ENCODE results near the gene NUDT22. TPM values are rescaled to one million over a fixed set of nuclear protein-coding genes. Genes with fewer than 3 reads are reported as not detected.
A peak's percentile ranks its signal among the peaks of the same experiment; 100 is the strongest.

The NUDT22 gene
- total RNA-seq, 3 donors from 2014 or later (not counting 1 experiment from before 2014, with no cell fraction given): 59.1 to 79.1 (median 74.8) TPM

DNA sequence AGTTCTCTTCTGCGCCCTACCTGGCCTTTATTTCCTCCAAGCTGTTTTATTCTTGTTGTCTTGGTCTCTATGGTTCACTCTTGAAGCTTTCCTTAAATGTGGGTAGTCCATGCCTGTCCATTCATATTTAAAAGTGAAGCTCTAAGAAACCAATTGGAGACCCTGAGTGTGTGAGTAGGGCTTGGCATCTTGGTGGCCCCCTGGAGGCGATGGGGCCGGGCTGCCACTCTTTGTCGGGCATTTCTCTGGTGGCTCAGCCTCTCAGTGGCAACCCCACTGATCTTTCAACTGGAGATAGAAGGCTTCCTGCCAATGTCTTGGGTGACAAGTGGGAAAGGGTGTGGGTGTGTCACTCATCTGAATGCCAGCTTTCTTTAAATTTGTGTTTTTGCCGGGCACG is 9.2 kb upstream of the NUDT22 start:
- no peaks in the 10 kb centered on the region for H3K9me3 Mint-ChIP-seq
- peaks cover 8% of the 10 kb centered on the region for H3K36me3 Mint-ChIP-seq
- Histone ChIP-seq H3K27me3 (ENCODE audit: control insufficient read depth, insufficient read depth, low read length) (no peaks in the 10 kb centered on the region), H3K9me3 (ENCODE audit: control insufficient read depth, insufficient read depth, low read length) (no peaks in the 10 kb centered on the region), H3K4me3 (ENCODE audit: low read length) (no peak overlapping the region), H3K36me3 (ENCODE audit: control insufficient read depth, insufficient read depth, low read length) (peaks cover 62% of the 10 kb centered on the region), H3K27ac (ENCODE audit: low read length) (no peak overlapping the region), H3K4me1 (ENCODE audit: control insufficient read depth, insufficient read depth, low read length) (peaks cover 6% of the 10 kb centered on the region)
- no peak overlapping the region for H3K4me3 Mint-ChIP-seq
- peak overlapping the region in 1 of 2 donors; percentile 21 for H3K27ac Mint-ChIP-seq
- ATAC-seq (no peak), DNase-seq (peak in 1 of 2 donors; percentile 25)
- TF ChIP-seq, protein P1, sequence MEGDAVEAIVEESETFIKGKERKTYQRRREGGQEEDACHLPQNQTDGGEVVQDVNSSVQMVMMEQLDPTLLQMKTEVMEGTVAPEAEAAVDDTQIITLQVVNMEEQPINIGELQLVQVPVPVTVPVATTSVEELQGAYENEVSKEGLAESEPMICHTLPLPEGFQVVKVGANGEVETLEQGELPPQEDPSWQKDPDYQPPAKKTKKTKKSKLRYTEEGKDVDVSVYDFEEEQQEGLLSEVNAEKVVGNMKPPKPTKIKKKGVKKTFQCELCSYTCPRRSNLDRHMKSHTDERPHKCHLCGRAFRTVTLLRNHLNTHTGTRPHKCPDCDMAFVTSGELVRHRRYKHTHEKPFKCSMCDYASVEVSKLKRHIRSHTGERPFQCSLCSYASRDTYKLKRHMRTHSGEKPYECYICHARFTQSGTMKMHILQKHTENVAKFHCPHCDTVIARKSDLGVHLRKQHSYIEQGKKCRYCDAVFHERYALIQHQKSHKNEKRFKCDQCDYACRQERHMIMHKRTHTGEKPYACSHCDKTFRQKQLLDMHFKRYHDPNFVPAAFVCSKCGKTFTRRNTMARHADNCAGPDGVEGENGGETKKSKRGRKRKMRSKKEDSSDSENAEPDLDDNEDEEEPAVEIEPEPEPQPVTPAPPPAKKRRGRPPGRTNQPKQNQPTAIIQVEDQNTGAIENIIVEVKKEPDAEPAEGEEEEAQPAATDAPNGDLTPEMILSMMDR (IDR thresholded peaks at IDR 0.05): no peak
- intact Hi-C loops (cut with micrococcal nuclease): no loop called here
- H3K27me3 Mint-ChIP-seq (ENCODE audit: low read depth in 2 of 2): no peaks in the 10 kb centered on the region
- peaks cover 15 to 20% of the 10 kb centered on the region in 2 donors for H3K4me1 Mint-ChIP-seq
- 87% methylated on average over 6 of the region's 6 CpGs for WGBS (ENCODE audit: insufficient coverage)

DNA sequence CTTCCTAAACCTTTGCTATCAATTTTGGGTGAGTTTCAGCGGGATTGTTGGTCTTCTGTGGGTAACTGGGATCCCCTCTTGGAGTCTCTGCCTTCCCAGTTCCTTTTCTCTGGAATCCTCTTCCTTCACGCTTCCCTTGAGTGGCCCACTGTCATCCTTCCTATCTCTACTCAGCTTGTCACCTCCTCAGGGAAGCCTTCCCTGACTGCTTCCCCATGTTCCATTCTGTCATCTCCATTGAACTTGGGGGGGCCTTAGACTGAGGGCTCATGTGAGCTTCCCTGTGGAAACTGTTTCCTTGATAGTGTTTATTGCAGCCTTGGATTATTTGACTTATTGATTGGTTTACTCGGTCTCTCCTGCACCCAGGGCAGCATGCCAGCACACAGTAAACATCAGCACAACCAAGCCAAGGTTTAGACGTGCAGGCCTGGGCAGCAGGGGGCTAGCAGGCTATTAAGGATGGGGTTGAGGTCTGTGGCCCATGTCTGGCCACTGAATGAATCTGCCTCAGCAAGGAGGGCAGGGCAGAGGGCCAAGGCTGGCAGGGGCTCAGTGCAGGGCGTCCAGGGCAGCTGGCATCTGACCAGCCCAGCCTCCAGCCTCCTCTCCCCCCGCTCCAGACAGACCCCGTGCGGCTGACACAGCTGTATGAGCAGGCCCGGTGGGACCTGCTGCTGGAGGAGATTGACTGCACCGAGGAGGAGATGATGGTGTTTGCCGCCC is 7.3 kb upstream of the NUDT22 start:
- Histone ChIP-seq H3K9me3 (ENCODE audit: control insufficient read depth, insufficient read depth, low read length) (no peaks in the 10 kb centered on the region), H3K4me3 (ENCODE audit: low read length) (no peak overlapping the region), H3K27ac (ENCODE audit: low read length) (no peak overlapping the region), H3K36me3 (ENCODE audit: control insufficient read depth, insufficient read depth, low read length) (peaks cover 66% of the 10 kb centered on the region), H3K27me3 (ENCODE audit: control insufficient read depth, insufficient read depth, low read length) (no peaks in the 10 kb centered on the region), H3K4me1 (ENCODE audit: control insufficient read depth, insufficient read depth, low read length) (peaks cover 6% of the 10 kb centered on the region)
- intact Hi-C loops (cut with micrococcal nuclease): no loop called here
- Mint-ChIP-seq H3K4me1 (peaks cover 5 to 16% of the 10 kb centered on the region in 2 donors), H3K36me3 (no peaks in the 10 kb centered on the region), H3K9me3 (no peaks in the 10 kb centered on the region), H3K4me3 (no peak overlapping the region), H3K27ac (peak overlapping the region in 1 of 2 donors; percentile 66), H3K27me3 (ENCODE audit: low read depth in 2 of 2) (no peaks in the 10 kb centered on the region)
- DNase-seq (no peak), ATAC-seq (no peak)
- TF ChIP-seq, protein P1 (IDR thresholded peaks at IDR 0.05): no peak
- WGBS (ENCODE audit: insufficient coverage): 97% methylated on average over 10 of the region's 11 CpGs

DNA sequence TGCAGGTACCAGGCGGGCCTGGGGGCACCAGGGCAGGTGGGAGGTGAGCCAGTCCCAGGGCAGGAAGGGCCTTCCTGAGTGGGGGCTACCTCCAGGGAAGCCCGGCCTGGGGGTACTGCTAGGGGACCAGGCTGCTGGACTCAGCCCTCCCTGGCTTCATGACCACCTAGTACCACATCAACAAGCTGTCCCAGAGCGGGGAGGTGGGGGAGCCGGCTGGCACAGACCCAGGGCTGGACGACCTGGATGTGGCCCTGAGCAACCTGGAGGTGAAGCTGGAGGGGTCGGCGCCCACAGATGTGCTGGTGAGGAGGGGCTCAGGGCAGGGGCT is 6.8 kb upstream of the NUDT22 start:
- Mint-ChIP-seq H3K9me3 (no peaks in the 10 kb centered on the region), H3K27ac (no peak overlapping the region)
- 98% methylated on average over 7 of the region's 7 CpGs for WGBS (ENCODE audit: insufficient coverage)

More for the DNA sequence above, 6.8 kb upstream of the NUDT22 start:
- no peak overlapping the region for H3K4me3 Mint-ChIP-seq
- Histone ChIP-seq H3K27ac (ENCODE audit: low read length) (no peak overlapping the region), H3K27me3 (ENCODE audit: control insufficient read depth, insufficient read depth, low read length) (no peaks in the 10 kb centered on the region), H3K4me1 (ENCODE audit: control insufficient read depth, insufficient read depth, low read length) (peaks cover 6% of the 10 kb centered on the region), H3K4me3 (ENCODE audit: low read length) (no peak overlapping the region), H3K36me3 (ENCODE audit: control insufficient read depth, insufficient read depth, low read length) (peaks cover 69% of the 10 kb centered on the region), H3K9me3 (ENCODE audit: control insufficient read depth, insufficient read depth, low read length) (no peaks in the 10 kb centered on the region)
- H3K27me3 Mint-ChIP-seq (ENCODE audit: low read depth in 2 of 2): no peaks in the 10 kb centered on the region
- no peaks in the 10 kb centered on the region for H3K36me3 Mint-ChIP-seq
- ATAC-seq (no peak), DNase-seq (no peak)
- intact Hi-C loops (cut with micrococcal nuclease): no loop called here
- peaks cover 5 to 15% of the 10 kb centered on the region in 2 donors for H3K4me1 Mint-ChIP-seq
- TF ChIP-seq, protein P1 (IDR thresholded peaks at IDR 0.05): no peak
